ENCODE data around the gene SSBP3.

The SSBP3 gene

GRCh38 chr1:54224233-54224632, 182.0 kb downstream of the SSBP3 start:
- H4K20me1 ChIP-seq, result peaks cover 0 to 76% (median 33%) of the 10 kb centered on the region in 11 experiments; a peak in 18 of 22 replicates
- H3K9me3 ChIP-seq (replicated peaks in 1 of 11), result no peaks in the 10 kb centered on the region
- H3K9ac ChIP-seq, result no peak overlapping the region
- H3K4me1 ChIP-seq, result peaks cover 36 to 54% (median 47%) of the 10 kb centered on the region in 10 experiments
- no peak for TF ChIP-seq Cebpa-rat (IDR thresholded peaks at IDR 0.05)
- H3K27ac ChIP-seq, result no peak overlapping the region
- H3K4me2 ChIP-seq, result no peak overlapping the region
- no peak overlapping the region for H3K4me3 ChIP-seq
- peaks cover 11 to 82% (median 56%) of the 10 kb centered on the region in 11 experiments; a peak in 21 of 22 replicates for H3K36me3 ChIP-seq
- no peaks in the 10 kb centered on the region for H3K27me3 ChIP-seq

- Histone ChIP-seq H3K9ac (no peak overlapping the region), H3K36me3 (peaks cover 14 to 82% (median 62%) of the 10 kb centered on the region in 11 experiments), H3K27me3 (no peaks in the 10 kb centered on the region), H3K4me2 (no peak overlapping the region), H3K27ac (no peak overlapping the region; a peak in 1 of 22 replicates), H3K9me3 (replicated peaks in 1 of 11) (no peaks in the 10 kb centered on the region), H4K20me1 (peaks cover 0 to 76% (median 37%) of the 10 kb centered on the region in 11 experiments; a peak in 18 of 22 replicates), H3K4me3 (no peak overlapping the region), H3K4me1 (peaks cover 34 to 54% (median 47%) of the 10 kb centered on the region in 10 experiments)
- no peak for TF ChIP-seq Cebpa-rat (IDR thresholded peaks at IDR 0.05)
These were observed 182.6 kb downstream of the SSBP3 start for GRCh38 chr1:54223441-54224202.

DNA sequence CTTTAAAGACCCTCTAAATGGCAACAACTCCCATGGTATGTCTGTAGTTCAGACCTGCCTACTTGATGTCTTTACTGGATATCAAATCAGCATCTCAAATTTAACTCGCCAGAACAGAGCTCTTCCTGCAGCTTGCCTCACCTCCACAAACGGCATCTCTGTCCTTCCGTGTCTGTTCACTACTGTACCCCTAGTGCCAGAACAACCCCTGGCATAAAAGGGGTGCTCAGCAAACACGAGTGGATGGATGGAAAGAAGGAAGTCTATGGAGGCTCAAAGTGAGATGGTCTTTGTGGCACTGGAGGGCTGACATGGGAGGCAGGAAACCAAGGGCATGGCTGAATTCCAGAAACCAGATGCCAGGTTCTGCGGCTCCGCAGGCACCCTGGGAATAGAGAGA, 183.5 kb downstream of the SSBP3 start:
- peaks cover 0 to 77% (median 45%) of the 10 kb centered on the region in 11 experiments; a peak in 18 of 22 replicates for H4K20me1 ChIP-seq
- peaks cover 17 to 85% (median 67%) of the 10 kb centered on the region in 11 experiments for H3K36me3 ChIP-seq
- H3K4me3 ChIP-seq, result no peak overlapping the region
- no peak overlapping the region for H3K4me2 ChIP-seq
- peaks cover 29 to 49% (median 38%) of the 10 kb centered on the region in 10 experiments for H3K4me1 ChIP-seq
- TF ChIP-seq Cebpa-rat (IDR thresholded peaks at IDR 0.05), result no peak
- no peaks in the 10 kb centered on the region for H3K27me3 ChIP-seq
- no peaks in the 10 kb centered on the region for H3K9me3 ChIP-seq (replicated peaks in 1 of 11)
- no peak overlapping the region for H3K27ac ChIP-seq
- no peak overlapping the region for H3K9ac ChIP-seq

GRCh38 chr1:54221867-54222484, 184.2 kb downstream of the SSBP3 start:
- Histone ChIP-seq H3K36me3 (peaks cover 24 to 93% (median 74%) of the 10 kb centered on the region in 11 experiments), H4K20me1 (peaks cover 0 to 76% (median 52%) of the 10 kb centered on the region in 11 experiments; a peak in 17 of 22 replicates), H3K9ac (no peak overlapping the region), H3K9me3 (replicated peaks in 1 of 11) (no peaks in the 10 kb centered on the region), H3K27ac (no peak overlapping the region), H3K4me2 (no peak overlapping the region), H3K27me3 (no peaks in the 10 kb centered on the region), H3K4me3 (no peak overlapping the region), H3K4me1 (peaks cover 24 to 41% (median 31%) of the 10 kb centered on the region in 10 experiments)
- no peak for TF ChIP-seq Cebpa-rat (IDR thresholded peaks at IDR 0.05)

DNA sequence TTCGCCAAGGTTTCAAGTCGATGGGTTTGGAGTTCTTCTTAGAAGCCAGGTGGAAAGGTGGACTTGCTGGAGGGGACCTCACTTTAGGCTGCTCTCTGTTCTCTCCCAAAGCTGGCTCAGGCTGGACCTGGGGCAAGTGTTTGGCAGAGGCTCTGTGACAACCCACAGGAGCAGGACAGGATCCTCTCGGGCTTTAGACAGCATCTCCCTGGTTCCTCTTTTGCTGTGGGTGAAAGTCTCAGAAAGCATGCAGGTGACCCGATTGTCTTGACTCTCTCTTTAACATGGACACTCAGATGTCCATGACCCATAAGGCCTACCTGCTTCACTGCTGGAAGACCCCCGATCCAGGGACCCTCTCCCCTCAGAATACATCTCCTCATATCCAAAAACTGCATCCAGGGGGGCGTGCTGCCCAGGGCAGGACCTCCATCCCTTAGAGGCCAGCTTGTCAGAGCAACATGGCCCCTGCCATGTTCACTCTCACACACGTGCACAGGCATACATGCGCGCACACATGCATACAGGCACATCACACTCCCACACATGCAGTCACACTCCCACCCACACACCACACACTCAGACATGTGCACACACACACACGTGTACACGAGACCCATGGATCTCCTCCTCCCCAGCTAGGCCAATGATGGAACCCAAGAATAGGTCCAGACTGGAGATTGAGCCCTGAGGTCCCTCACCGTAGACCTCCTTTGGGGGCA, 184.9 kb downstream of the SSBP3 start:
- peaks cover 0 to 82% (median 57%) of the 10 kb centered on the region in 11 experiments; a peak in 17 of 22 replicates for H4K20me1 ChIP-seq
- H3K4me2 ChIP-seq, result peak overlapping the region in 10 of 11 experiments; percentile 27 to 69 (median 53); a peak in 17 of 22 replicates
- peaks cover 31 to 100% (median 81%) of the 10 kb centered on the region in 11 experiments for H3K36me3 ChIP-seq

DNA sequence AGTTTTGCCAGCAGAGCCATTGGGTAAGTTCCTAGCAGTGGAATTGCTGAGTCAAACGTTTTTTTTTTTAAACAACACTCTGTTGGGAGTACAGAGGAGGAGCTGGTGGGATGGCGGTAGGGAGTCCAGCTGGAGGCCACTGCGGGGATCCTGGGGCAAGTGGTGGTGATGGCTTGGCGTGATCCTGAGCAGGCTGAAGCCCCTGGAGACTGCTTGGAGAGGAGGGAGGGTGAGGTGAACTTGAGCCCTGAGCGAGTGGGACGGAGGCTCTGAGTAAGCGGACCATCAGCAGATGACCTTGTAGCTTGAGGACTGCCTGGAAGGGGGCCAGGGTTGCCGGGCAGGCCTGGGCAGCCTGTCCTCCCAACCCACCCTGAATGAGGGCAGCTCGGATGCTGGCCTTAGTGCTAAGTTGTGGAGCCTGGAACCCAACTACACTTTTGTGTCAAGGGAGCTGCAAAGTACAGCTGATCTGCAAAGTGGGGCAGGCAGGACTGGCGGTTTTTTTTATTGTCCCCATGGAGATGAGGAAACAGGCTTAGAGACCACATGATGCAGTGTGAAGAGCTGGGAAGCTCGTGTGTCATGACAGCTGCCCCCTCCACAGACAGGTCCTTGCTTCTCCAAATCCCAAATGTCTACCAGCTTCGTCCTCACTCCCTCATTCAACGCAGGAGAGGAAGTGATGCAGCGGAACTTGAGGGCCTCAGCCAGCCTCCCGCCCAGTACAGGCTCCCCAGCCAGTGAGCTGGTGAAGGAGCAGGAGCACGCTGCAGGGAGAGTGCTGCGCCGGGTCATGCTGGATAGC, 186.0 kb downstream of the SSBP3 start:
- Histone ChIP-seq H3K27ac (peak overlapping the region in 9 of 11 experiments; percentile 26 to 60 (median 38); a peak in 17 of 22 replicates), H3K4me1 (peaks cover 24 to 34% (median 30%) of the 10 kb centered on the region in 10 experiments), H3K27me3 (no peaks in the 10 kb centered on the region), H3K4me2 (peak overlapping the region; percentile 27 to 69 (median 51)), H3K9ac (peak overlapping the region in 4 of 11 experiments; percentile 15 to 53 (median 20); a peak in 6 of 22 replicates), H3K9me3 (replicated peaks in 1 of 11) (no peaks in the 10 kb centered on the region), H3K4me3 (no peak overlapping the region), H4K20me1 (peaks cover 0 to 86% (median 64%) of the 10 kb centered on the region in 11 experiments; a peak in 17 of 22 replicates), H3K36me3 (peaks cover 42 to 100% (median 82%) of the 10 kb centered on the region in 11 experiments)
- TF ChIP-seq Cebpa-rat (IDR thresholded peaks at IDR 0.05), result no peak

More for the DNA sequence above, 184.9 kb downstream of the SSBP3 start:
- TF ChIP-seq Cebpa-rat (IDR thresholded peaks at IDR 0.05), result no peak
- no peaks in the 10 kb centered on the region for H3K9me3 ChIP-seq (replicated peaks in 1 of 11)
- H3K4me3 ChIP-seq, result no peak overlapping the region
- peaks cover 24 to 35% (median 30%) of the 10 kb centered on the region in 10 experiments for H3K4me1 ChIP-seq
- peak overlapping the region in 6 of 11 experiments; percentile 12 to 60 (median 40); a peak in 3 of 22 replicates for H3K27ac ChIP-seq
- no peaks in the 10 kb centered on the region for H3K27me3 ChIP-seq
- no peak overlapping the region for H3K9ac ChIP-seq

DNA sequence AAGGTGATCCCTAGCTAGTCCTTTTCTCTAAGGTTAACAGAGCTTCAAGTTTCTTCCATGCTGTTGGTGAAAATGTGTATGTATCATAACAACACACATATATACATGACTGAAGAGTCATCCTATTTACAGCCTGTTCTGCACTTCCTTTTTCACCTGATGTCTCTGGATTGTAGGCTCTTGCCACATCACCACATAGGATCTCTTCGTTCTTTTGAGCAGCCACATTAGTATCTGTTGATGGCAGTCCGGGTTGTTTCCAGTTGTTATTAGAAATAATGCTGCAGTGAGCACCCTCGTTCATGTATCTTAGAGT, 186.5 kb downstream of the SSBP3 start:
- no peaks in the 10 kb centered on the region for H3K27me3 ChIP-seq
- H3K36me3 ChIP-seq, result peaks cover 48 to 100% (median 88%) of the 10 kb centered on the region in 11 experiments
- H3K4me3 ChIP-seq, result no peak overlapping the region
- H3K27ac ChIP-seq, result peak overlapping the region in 7 of 11 experiments; percentile 28 to 60 (median 47); a peak in 10 of 22 replicates
- H3K4me2 ChIP-seq, result peak overlapping the region; percentile 27 to 69 (median 51)
- no peak for TF ChIP-seq Cebpa-rat (IDR thresholded peaks at IDR 0.05)
- H4K20me1 ChIP-seq, result peaks cover 0 to 91% (median 67%) of the 10 kb centered on the region in 11 experiments; a peak in 17 of 22 replicates
- peaks cover 24 to 34% (median 30%) of the 10 kb centered on the region in 10 experiments for H3K4me1 ChIP-seq
- H3K9ac ChIP-seq, result peak overlapping the region in 4 of 11 experiments; percentile 20 to 53 (median 29); a peak in 4 of 22 replicates
- H3K9me3 ChIP-seq (replicated peaks in 1 of 11), result no peaks in the 10 kb centered on the region

Data from BLaER1 treated with 17β-estradiol and CSF1 and Interleukin-3, amounts not matched to agents 10 nM and 100 nM (cell line).